ENCODE data around the gene PGLYRP4.

DNA sequence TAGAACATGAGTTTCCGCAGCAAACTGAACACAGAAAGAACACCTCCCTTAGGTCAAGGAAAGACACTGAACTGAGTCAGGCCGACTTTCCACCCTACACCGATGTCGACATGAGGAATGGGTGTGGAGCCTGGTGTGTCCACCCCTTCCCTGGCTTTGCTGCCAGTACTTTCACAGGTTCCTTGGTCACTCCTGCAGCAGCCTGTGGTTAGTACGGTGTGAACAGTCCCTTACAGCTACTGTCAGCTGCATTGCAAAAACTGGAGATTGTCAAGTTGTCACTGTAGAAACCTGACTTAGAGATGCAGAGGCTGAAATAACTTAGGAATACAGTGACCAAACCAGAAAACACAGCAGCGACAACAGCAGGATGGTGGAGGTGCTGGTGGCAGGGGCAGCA is 43.0 kb downstream of the PGLYRP4 start:
- TF ChIP-seq, protein P1, sequence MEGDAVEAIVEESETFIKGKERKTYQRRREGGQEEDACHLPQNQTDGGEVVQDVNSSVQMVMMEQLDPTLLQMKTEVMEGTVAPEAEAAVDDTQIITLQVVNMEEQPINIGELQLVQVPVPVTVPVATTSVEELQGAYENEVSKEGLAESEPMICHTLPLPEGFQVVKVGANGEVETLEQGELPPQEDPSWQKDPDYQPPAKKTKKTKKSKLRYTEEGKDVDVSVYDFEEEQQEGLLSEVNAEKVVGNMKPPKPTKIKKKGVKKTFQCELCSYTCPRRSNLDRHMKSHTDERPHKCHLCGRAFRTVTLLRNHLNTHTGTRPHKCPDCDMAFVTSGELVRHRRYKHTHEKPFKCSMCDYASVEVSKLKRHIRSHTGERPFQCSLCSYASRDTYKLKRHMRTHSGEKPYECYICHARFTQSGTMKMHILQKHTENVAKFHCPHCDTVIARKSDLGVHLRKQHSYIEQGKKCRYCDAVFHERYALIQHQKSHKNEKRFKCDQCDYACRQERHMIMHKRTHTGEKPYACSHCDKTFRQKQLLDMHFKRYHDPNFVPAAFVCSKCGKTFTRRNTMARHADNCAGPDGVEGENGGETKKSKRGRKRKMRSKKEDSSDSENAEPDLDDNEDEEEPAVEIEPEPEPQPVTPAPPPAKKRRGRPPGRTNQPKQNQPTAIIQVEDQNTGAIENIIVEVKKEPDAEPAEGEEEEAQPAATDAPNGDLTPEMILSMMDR (IDR thresholded peaks at IDR 0.05): no peak
- no peak for TF ChIP-seq POLR2A (IDR thresholded peaks at IDR 0.05)

All from right lobe of liver (tissue), 4 donors.